Retinal pigment epithelial cell (primary cell): ENCODE results near the gene ATF6B.

Experiments
- DNase-seq: peaks from one replicate; pipeline ENCODE4 v3.0.0-alpha.2; 2010; ENCODE audit warnings: low read depth
- H3K4me3 ChIP-seq: 2 replicates; pipeline ENCODE4 v1.5.1; 2011; ENCODE audit warnings: mild to moderate bottlenecking, low read length, control low read depth, moderate library complexity
- CTCF ChIP-seq: conservative IDR thresholded peaks from 2 replicates; pipeline ENCODE4 v1.5.1; 2011; ENCODE audit warnings: low read depth, low read length, control low read depth, inconsistent platforms

The ATF6B gene

GRCh38 chr6:32129297-32130088 lies 1.4 kb upstream of the ATF6B start:
- DNase-seq: no peak
- peak overlapping the region; percentile 79 for H3K4me3 ChIP-seq
- TF ChIP-seq CTCF: no peak

- no peak for TF ChIP-seq CTCF
- no peak for DNase-seq
- H3K4me3 ChIP-seq: peak overlapping the region; percentile 23
These were observed 778 bp upstream of the ATF6B start for GRCh38 chr6:32128751-32129296.

GRCh38 chr6:32127409-32127716 lies 683 bp downstream of the ATF6B start:
- no peak for DNase-seq
- no peak for TF ChIP-seq CTCF
- H3K4me3 ChIP-seq: peak overlapping the region; percentile 100

- TF ChIP-seq CTCF: no peak
- no peak for DNase-seq
- H3K4me3 ChIP-seq: peak overlapping the region; percentile 100
These were observed 1.2 kb downstream of the ATF6B start for GRCh38 chr6:32126880-32127279.

- H3K4me3 ChIP-seq: no peak overlapping the region
- DNase-seq: no peak
- no peak for TF ChIP-seq CTCF
These were observed 4.4 kb downstream of the ATF6B start for GRCh38 chr6:32123681-32124080.

- no peak for TF ChIP-seq CTCF
- H3K4me3 ChIP-seq: no peak overlapping the region
- no peak for DNase-seq
These were observed 7.4 kb downstream of the ATF6B start for GRCh38 chr6:32120573-32121059.
